Cardiac fibroblast (primary cell): ENCODE measurements around the gene ZNF620.

ENCODE experiments used
- DNase-seq, 2 donors: peaks; one replicate each; pipeline versions ENCODE4 v3.0.0 to v3.0.0-alpha.2; 2010; ENCODE audit warnings: low read depth in 2 of 2
- H3K4me3 ChIP-seq, 2 donors: replicated peaks in 1 of 2; 1 replicate in 1 of 2; 2 replicates in 1 of 2; pipeline ENCODE4 v1.5.1; 2011; ENCODE audit warnings: low read depth in 2 of 2, low read length in 2 of 2, mild to moderate bottlenecking in 2 of 2, moderate library complexity in 1 of 2
- CTCF ChIP-seq: IDR thresholded peaks from one replicate; pipeline ENCODE4 v1.5.1; 2011; ENCODE audit warnings: low read depth, mild to moderate bottlenecking, low read length, inconsistent platforms

Gene ZNF620

GRCh38 chr3:40518848-40519247, 13.0 kb downstream of the ZNF620 start:
- no peak overlapping the region for H3K4me3 ChIP-seq
- no peak for DNase-seq
- no peak for TF ChIP-seq CTCF

- TF ChIP-seq CTCF = no peak
- no peak overlapping the region for H3K4me3 ChIP-seq
- no peak for DNase-seq
These were observed 15.4 kb downstream of the ZNF620 start for GRCh38 chr3:40521254-40521653.

- DNase-seq = peak; percentile 2 to 7
- no peak for TF ChIP-seq CTCF
- no peak overlapping the region for H3K4me3 ChIP-seq
These were observed 17.9 kb downstream of the ZNF620 start for GRCh38 chr3:40523781-40524180.

GRCh38 chr3:40524222-40524567, 18.4 kb downstream of the ZNF620 start:
- TF ChIP-seq CTCF = no peak
- peak overlapping the region; percentile 71 to 75 for H3K4me3 ChIP-seq
- peak in 1 of 2 donors; percentile 26 for DNase-seq

- no peak for TF ChIP-seq CTCF
- H3K4me3 ChIP-seq = peak within 1 kb of the TSS; percentile 71 to 75
- DNase-seq = peak; percentile 83 to 93
These were observed 18.9 kb downstream of the ZNF620 start, which contains the start of gene ZNF621 for GRCh38 chr3:40524568-40525285. TSS of gene ZNF621 (plus strand) at chr3:40524960. CDS start at chr3:40525841, 881 bp downstream.

GRCh38 chr3:40528426-40528825, 22.6 kb downstream of the ZNF620 start:
- no peak overlapping the region for H3K4me3 ChIP-seq
- TF ChIP-seq CTCF = no peak
- DNase-seq = no peak

- no peak overlapping the region for H3K4me3 ChIP-seq
- no peak for TF ChIP-seq CTCF
- DNase-seq = no peak
These were observed 26.4 kb downstream of the ZNF620 start for GRCh38 chr3:40532252-40532651.
